Measurements from ENCODE around the gene ACADM. TPM values are rescaled to one million over a fixed set of nuclear protein-coding genes. Genes with fewer than 3 reads are reported as not detected.
A peak's percentile ranks its signal among the peaks of the same experiment; 100 is the strongest.
"Not testable (repeated sequence)": the region's sequence is repeated elsewhere in the genome, so short reads cannot be mapped to it uniquely, and the experiment has no call there.

The ACADM gene
- total RNA-seq, 1 donor from 2014 or later, result 29.6 TPM

- H3K9me3 Mint-ChIP-seq (ENCODE audit: unreplicated experiment), result no peaks in the 10 kb centered on the region
- Histone ChIP-seq H3K9ac (ENCODE audit: low read length) (no peak overlapping the region), H3K9me3 (ENCODE audit: insufficient read depth, low read depth, low read length) (no peaks in the 10 kb centered on the region), H3K4me3 (ENCODE audit: insufficient read depth, low read depth, low read length) (no peak overlapping the region), H3K27ac (ENCODE audit: low read depth, low read length) (no peak overlapping the region), H3K27me3 (ENCODE audit: insufficient read depth, low read length) (no peaks in the 10 kb centered on the region), H3K4me1 (ENCODE audit: insufficient read depth, low read length) (peaks cover 4% of the 10 kb centered on the region), H3K4me2 (ENCODE audit: low read length) (no peak overlapping the region), H4K20me1 (ENCODE audit: insufficient read depth, low read length) (no peaks in the 10 kb centered on the region), H3K79me2 (ENCODE audit: insufficient read depth, low read length) (no peaks in the 10 kb centered on the region), H2AFZ (ENCODE audit: low read depth, low read length) (no peak overlapping the region), H3K36me3 (ENCODE audit: insufficient read depth, low read length) (no peaks in the 10 kb centered on the region)
- no peak overlapping the region for H3K4me3 Mint-ChIP-seq (ENCODE audit: unreplicated experiment)
- TF ChIP-seq EZH2 (IDR thresholded peaks at IDR 0.05; ENCODE audit: insufficient read depth, low read length), result no peak
- no peak for TF ChIP-seq CTCF (IDR thresholded peaks at IDR 0.05; ENCODE audit: insufficient read depth, low read depth, low read length)
- FAIRE-seq (no peak), DNase-seq (ENCODE audit: low read depth) (peak; percentile 42)
- H3K4me1 Mint-ChIP-seq (ENCODE audit: low read depth, unreplicated experiment), result peaks cover 19% of the 10 kb centered on the region
- no peaks in the 10 kb centered on the region for H3K36me3 Mint-ChIP-seq (ENCODE audit: low read depth, unreplicated experiment)
- no peaks in the 10 kb centered on the region for H3K27me3 Mint-ChIP-seq (ENCODE audit: low read depth, unreplicated experiment)
- peak overlapping the region; percentile 84 for H3K27ac Mint-ChIP-seq (ENCODE audit: unreplicated experiment)
These were observed 43.5 kb downstream of the ACADM start for GRCh38 chr1:75768016-75768415.

GRCh38 chr1:75770761-75771160, 46.3 kb downstream of the ACADM start:
- TF ChIP-seq EZH2 (IDR thresholded peaks at IDR 0.05; ENCODE audit: insufficient read depth, low read length), result no peak
- no peak for TF ChIP-seq CTCF (IDR thresholded peaks at IDR 0.05; ENCODE audit: insufficient read depth, low read depth, low read length)
- H3K36me3 Mint-ChIP-seq (ENCODE audit: low read depth, unreplicated experiment), result no peaks in the 10 kb centered on the region
- H3K27me3 Mint-ChIP-seq (ENCODE audit: low read depth, unreplicated experiment), result no peaks in the 10 kb centered on the region
- Histone ChIP-seq H3K27me3 (ENCODE audit: insufficient read depth, low read length) (no peaks in the 10 kb centered on the region), H3K4me1 (ENCODE audit: insufficient read depth, low read length) (peaks cover 4% of the 10 kb centered on the region), H3K4me2 (ENCODE audit: low read length) (no peak overlapping the region), H3K4me3 (ENCODE audit: insufficient read depth, low read depth, low read length) (no peak overlapping the region), H3K27ac (ENCODE audit: low read depth, low read length) (no peak overlapping the region), H4K20me1 (ENCODE audit: insufficient read depth, low read length) (no peaks in the 10 kb centered on the region), H3K79me2 (ENCODE audit: insufficient read depth, low read length) (no peaks in the 10 kb centered on the region), H3K9me3 (ENCODE audit: insufficient read depth, low read depth, low read length) (no peaks in the 10 kb centered on the region), H3K36me3 (ENCODE audit: insufficient read depth, low read length) (no peaks in the 10 kb centered on the region), H3K9ac (ENCODE audit: low read length) (no peak overlapping the region), H2AFZ (ENCODE audit: low read depth, low read length) (no peak overlapping the region)
- no peak overlapping the region for H3K4me3 Mint-ChIP-seq (ENCODE audit: unreplicated experiment)
- FAIRE-seq (no peak), DNase-seq (ENCODE audit: low read depth) (no peak)
- H3K4me1 Mint-ChIP-seq (ENCODE audit: low read depth, unreplicated experiment), result peaks cover 25% of the 10 kb centered on the region
- no peak overlapping the region for H3K27ac Mint-ChIP-seq (ENCODE audit: unreplicated experiment)
- no peaks in the 10 kb centered on the region for H3K9me3 Mint-ChIP-seq (ENCODE audit: unreplicated experiment)

DNA sequence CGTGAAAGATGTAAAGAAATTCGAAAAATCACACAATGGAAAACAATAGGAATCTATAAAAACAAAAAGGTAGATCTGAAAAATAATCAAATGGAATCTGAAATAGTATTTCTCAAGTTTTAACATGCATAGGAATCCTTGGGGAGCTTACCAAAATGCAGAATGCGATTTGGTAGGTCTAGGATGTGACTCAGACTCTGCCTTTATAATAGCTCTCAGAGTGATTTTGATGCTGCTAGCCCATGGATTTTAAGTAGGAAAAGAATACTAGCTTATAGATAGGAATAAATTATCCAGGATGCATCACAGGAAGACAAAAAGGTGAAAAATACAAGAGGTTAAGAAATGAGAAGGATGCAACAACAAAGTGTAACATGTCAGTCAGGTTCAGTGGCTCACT, 47.5 kb downstream of the ACADM start:
- no peaks in the 10 kb centered on the region for H3K9me3 ChIP-seq (ENCODE audit: insufficient read depth, low read depth, low read length)
- DNase-seq (ENCODE audit: low read depth) (no peak), FAIRE-seq (no peak)
- Mint-ChIP-seq H3K4me1 (ENCODE audit: low read depth, unreplicated experiment) (peaks cover 19% of the 10 kb centered on the region), H3K9me3 (ENCODE audit: unreplicated experiment) (no peaks in the 10 kb centered on the region), H3K36me3 (ENCODE audit: low read depth, unreplicated experiment) (no peaks in the 10 kb centered on the region), H3K4me3 (ENCODE audit: unreplicated experiment) (no peak overlapping the region), H3K27ac (ENCODE audit: unreplicated experiment) (no peak overlapping the region), H3K27me3 (ENCODE audit: low read depth, unreplicated experiment) (no peaks in the 10 kb centered on the region)
- H3K36me3 ChIP-seq (ENCODE audit: insufficient read depth, low read length), result no peaks in the 10 kb centered on the region
- no peak overlapping the region for H2AFZ ChIP-seq (ENCODE audit: low read depth, low read length)
- TF ChIP-seq EZH2 (IDR thresholded peaks at IDR 0.05; ENCODE audit: insufficient read depth, low read length) (no peak), CTCF (IDR thresholded peaks at IDR 0.05; ENCODE audit: insufficient read depth, low read depth, low read length) (no peak)
- no peak overlapping the region for H3K4me2 ChIP-seq (ENCODE audit: low read length)
- no peak overlapping the region for H3K9ac ChIP-seq (ENCODE audit: low read length)
- H4K20me1 ChIP-seq (ENCODE audit: insufficient read depth, low read length), result no peaks in the 10 kb centered on the region
- no peaks in the 10 kb centered on the region for H3K27me3 ChIP-seq (ENCODE audit: insufficient read depth, low read length)
- H3K4me3 ChIP-seq (ENCODE audit: insufficient read depth, low read depth, low read length), result no peak overlapping the region
- no peaks in the 10 kb centered on the region for H3K4me1 ChIP-seq (ENCODE audit: insufficient read depth, low read length)
- no peak overlapping the region for H3K27ac ChIP-seq (ENCODE audit: low read depth, low read length)
- no peaks in the 10 kb centered on the region for H3K79me2 ChIP-seq (ENCODE audit: insufficient read depth, low read length)

DNA sequence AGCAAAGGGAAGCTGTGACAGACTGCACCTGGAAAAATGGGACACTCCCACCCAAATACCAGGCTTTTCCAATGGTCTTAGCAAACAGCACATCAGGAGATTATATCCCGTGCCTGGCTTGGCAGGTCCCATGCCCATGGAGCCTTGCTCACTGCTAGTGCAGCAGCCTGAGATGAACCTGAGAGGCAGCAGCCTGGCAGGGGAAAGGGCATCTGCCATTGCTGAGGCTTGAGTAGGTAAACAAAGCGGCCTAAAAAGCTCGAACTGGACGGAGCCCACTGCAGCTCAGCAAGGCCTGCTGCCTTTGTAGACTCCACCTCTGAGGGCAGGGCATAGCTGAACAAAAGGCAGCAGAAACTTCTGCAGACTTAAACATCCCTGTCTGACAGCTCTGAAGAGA, 53.3 kb downstream of the ACADM start:
- H3K36me3 Mint-ChIP-seq (ENCODE audit: low read depth, unreplicated experiment); H3K36me3 ChIP-seq (ENCODE audit: insufficient read depth, low read length); H3K9me3 ChIP-seq (ENCODE audit: insufficient read depth, low read depth, low read length); H3K27me3 ChIP-seq (ENCODE audit: insufficient read depth, low read length); H3K4me3 Mint-ChIP-seq (ENCODE audit: unreplicated experiment); H3K27ac ChIP-seq (ENCODE audit: low read depth, low read length); DNase-seq (ENCODE audit: low read depth); H3K4me2 ChIP-seq (ENCODE audit: low read length); H3K79me2 ChIP-seq (ENCODE audit: insufficient read depth, low read length); H4K20me1 ChIP-seq (ENCODE audit: insufficient read depth, low read length); FAIRE-seq; H3K4me1 ChIP-seq (ENCODE audit: insufficient read depth, low read length); H3K4me3 ChIP-seq (ENCODE audit: insufficient read depth, low read depth, low read length); H3K27me3 Mint-ChIP-seq (ENCODE audit: low read depth, unreplicated experiment); H2AFZ ChIP-seq (ENCODE audit: low read depth, low read length); H3K27ac Mint-ChIP-seq (ENCODE audit: unreplicated experiment); H3K4me1 Mint-ChIP-seq (ENCODE audit: low read depth, unreplicated experiment); H3K9ac ChIP-seq (ENCODE audit: low read length): not testable (repeated sequence)
- peaks cover 10% of the 10 kb centered on the region for H3K9me3 Mint-ChIP-seq (ENCODE audit: unreplicated experiment)

Data from astrocyte (in vitro differentiated cells and primary cell).